Measurements from ENCODE around the gene GOLGA6L10. TPM values are rescaled to one million over a fixed set of nuclear protein-coding genes. Genes with fewer than 3 reads are reported as not detected.
"Not testable (repeated sequence)": the region's sequence is repeated elsewhere in the genome, so short reads cannot be mapped to it uniquely, and the experiment has no call there.

The GOLGA6L10 gene
- total RNA-seq, 1 experiment from 2014 or later, result 2.0 TPM

DNA sequence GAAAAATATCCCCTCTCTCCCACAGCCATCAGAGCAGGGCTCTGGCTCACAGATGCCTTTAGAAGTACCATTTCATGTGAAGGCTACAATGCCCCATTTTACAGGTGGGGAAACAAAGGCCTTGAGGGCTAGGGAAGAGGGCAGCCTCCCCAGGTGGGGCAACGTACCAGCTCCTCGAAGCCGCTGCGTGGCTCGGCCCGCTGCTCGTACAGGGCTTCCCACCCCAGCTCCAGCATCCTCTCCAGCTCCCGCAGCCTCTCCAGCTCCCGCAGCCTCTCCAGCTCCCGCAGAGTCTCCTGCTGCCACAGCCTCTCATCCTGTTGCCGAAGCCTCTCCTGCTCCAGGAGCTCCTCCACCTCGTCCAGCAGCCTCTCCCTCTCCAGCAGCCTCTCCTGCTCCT, 4.9 kb downstream of the GOLGA6L10 start:
- H4K20me1 ChIP-seq (ENCODE audit: control insufficient read depth, insufficient read depth, insufficient read length); H3K9me3 Mint-ChIP-seq; H4K91ac ChIP-seq (ENCODE audit: insufficient read length, low read depth, low read length); H2BK5ac ChIP-seq (ENCODE audit: insufficient read length, low read length); H2BK15ac ChIP-seq (ENCODE audit: low read depth, low read length); H2BK12ac ChIP-seq (ENCODE audit: insufficient read length, low read depth, low read length); H3K14ac ChIP-seq (ENCODE audit: insufficient read depth, low read length); H3K23ac ChIP-seq (ENCODE audit: insufficient read length, low read depth, low read length); H3K36me3 Mint-ChIP-seq (ENCODE audit: insufficient read depth in 1 of 3, low read depth in 3 of 3); H2BK120ac ChIP-seq (ENCODE audit: low read depth, low read length, poor library complexity, severe bottlenecking); H3K9ac ChIP-seq (ENCODE audit: extremely low read depth, insufficient read length, low read length); H3T11ph ChIP-seq (ENCODE audit: low read length); H2BK20ac ChIP-seq (ENCODE audit: low read depth, low read length, poor library complexity, severe bottlenecking); H3K9me3 ChIP-seq (ENCODE audit: control insufficient read depth, low read depth, low read length); H3K4ac ChIP-seq (ENCODE audit: low read depth, low read length); DNase-seq; H2AK5ac ChIP-seq (ENCODE audit: insufficient read length, low read length); H3K56ac ChIP-seq (ENCODE audit: insufficient read length, low read depth, low read length); H3K23me2 ChIP-seq (ENCODE audit: insufficient read length, low read depth, low read length, poor library complexity, severe bottlenecking); H3K27me3 ChIP-seq (ENCODE audit: insufficient read depth, low read length); H3K27me3 Mint-ChIP-seq (ENCODE audit: low read depth); H2AFZ ChIP-seq (ENCODE audit: low read length); H3K27ac ChIP-seq (ENCODE audit: insufficient read length, low read depth, low read length); H3K4me1 Mint-ChIP-seq; H3K4me3 Mint-ChIP-seq; H4K8ac ChIP-seq (replicated peaks; ENCODE audit: insufficient read length, low read depth, low read length); H3K4me2 ChIP-seq (ENCODE audit: insufficient read depth, insufficient read length, low read length); H3K79me2 ChIP-seq (ENCODE audit: insufficient read depth, low read length); H3K79me1 ChIP-seq (ENCODE audit: insufficient read depth, low read depth, low read length, poor library complexity, severe bottlenecking); H3K18ac ChIP-seq (ENCODE audit: insufficient read length, low read depth, low read length); H4K5ac ChIP-seq (ENCODE audit: insufficient read length, low read depth, low read length); H3K27ac Mint-ChIP-seq; H3K4me1 ChIP-seq (ENCODE audit: insufficient read depth, low read length): not testable (repeated sequence)
- WGBS (ENCODE audit: extremely low coverage, insufficient read length, low lambda C conversion rate), result no CpG with 5 or more reads among the region's 12 CpGs

DNA sequence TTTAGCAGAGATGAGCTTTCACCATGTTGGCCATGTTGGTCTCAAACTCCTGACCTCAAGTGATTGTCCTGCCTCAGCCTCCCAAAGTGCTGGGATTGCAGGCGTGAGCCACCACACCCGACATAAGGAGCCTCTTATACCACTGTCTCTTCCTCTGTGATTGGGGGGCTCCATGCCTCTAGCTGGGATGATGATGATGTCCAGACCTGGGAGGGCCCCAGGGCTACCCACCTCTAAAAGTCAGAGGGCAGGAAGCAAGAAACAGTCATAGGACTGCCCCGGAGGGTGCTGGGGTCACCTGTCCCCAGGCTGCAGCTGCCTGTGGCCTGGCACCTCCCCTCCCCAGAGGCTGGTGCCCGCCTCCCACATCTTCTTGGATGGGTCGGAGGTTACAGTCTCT, 5.4 kb downstream of the GOLGA6L10 start:
- not testable (repeated sequence) for H3K4me1 ChIP-seq (ENCODE audit: insufficient read depth, low read length); H4K20me1 ChIP-seq (ENCODE audit: control insufficient read depth, insufficient read depth, insufficient read length); H2BK20ac ChIP-seq (ENCODE audit: low read depth, low read length, poor library complexity, severe bottlenecking); H3T11ph ChIP-seq (ENCODE audit: low read length); H3K23me2 ChIP-seq (ENCODE audit: insufficient read length, low read depth, low read length, poor library complexity, severe bottlenecking); H3K4me2 ChIP-seq (ENCODE audit: insufficient read depth, insufficient read length, low read length); H2AK5ac ChIP-seq (ENCODE audit: insufficient read length, low read length); H3K79me1 ChIP-seq (ENCODE audit: insufficient read depth, low read depth, low read length, poor library complexity, severe bottlenecking); H3K9ac ChIP-seq (ENCODE audit: extremely low read depth, insufficient read length, low read length); H4K5ac ChIP-seq (ENCODE audit: insufficient read length, low read depth, low read length); H3K56ac ChIP-seq (ENCODE audit: insufficient read length, low read depth, low read length); H3K4me3 Mint-ChIP-seq; H3K27me3 ChIP-seq (ENCODE audit: insufficient read depth, low read length); H2BK15ac ChIP-seq (ENCODE audit: low read depth, low read length); H3K9me3 Mint-ChIP-seq; H3K79me2 ChIP-seq (ENCODE audit: insufficient read depth, low read length); H3K4me1 Mint-ChIP-seq; H2AFZ ChIP-seq (ENCODE audit: low read length); H3K23ac ChIP-seq (ENCODE audit: insufficient read length, low read depth, low read length); H3K4ac ChIP-seq (ENCODE audit: low read depth, low read length); DNase-seq; H2BK120ac ChIP-seq (ENCODE audit: low read depth, low read length, poor library complexity, severe bottlenecking); H3K27ac ChIP-seq (ENCODE audit: insufficient read length, low read depth, low read length); H3K14ac ChIP-seq (ENCODE audit: insufficient read depth, low read length); H3K9me3 ChIP-seq (ENCODE audit: control insufficient read depth, low read depth, low read length); H2BK5ac ChIP-seq (ENCODE audit: insufficient read length, low read length); H3K18ac ChIP-seq (ENCODE audit: insufficient read length, low read depth, low read length); H4K8ac ChIP-seq (replicated peaks; ENCODE audit: insufficient read length, low read depth, low read length); H3K27me3 Mint-ChIP-seq (ENCODE audit: low read depth); H4K91ac ChIP-seq (ENCODE audit: insufficient read length, low read depth, low read length); H3K36me3 Mint-ChIP-seq (ENCODE audit: insufficient read depth in 1 of 3, low read depth in 3 of 3); H2BK12ac ChIP-seq (ENCODE audit: insufficient read length, low read depth, low read length); H3K27ac Mint-ChIP-seq
- WGBS (ENCODE audit: extremely low coverage, insufficient read length, low lambda C conversion rate), result no CpG with 5 or more reads among the region's 5 CpGs
